ACHN (cell line): ENCODE measurements around the gene TOP1.

Experiments
- DNase-seq: peaks from one replicate; pipeline ENCODE4 v3.0.0-alpha.2; 2015
- in situ Hi-C: cut with HindIII; loops from 2 replicates; pipeline ENCODE4 v1.10.0; 2017; ENCODE audit warnings: low sequenced_read_pairs, low pct_ligation_motif_present, low pct_unique_long_range_greater_than_20kb

Gene TOP1

GRCh38 chr20:41151134-41151869 lies 122.7 kb downstream of the TOP1 start:
- in situ Hi-C loops: no loop called here
- no peak for DNase-seq

GRCh38 chr20:41152108-41152757 lies 123.6 kb downstream of the TOP1 start:
- no peak for DNase-seq
- in situ Hi-C loops: no loop called here

GRCh38 chr20:41154436-41155176 lies 126.0 kb downstream of the TOP1 start:
- no peak for DNase-seq
- in situ Hi-C loops: no loop called here

GRCh38 chr20:41155261-41155660 lies 126.6 kb downstream of the TOP1 start:
- in situ Hi-C loops: no loop called here
- no peak for DNase-seq

DNA sequence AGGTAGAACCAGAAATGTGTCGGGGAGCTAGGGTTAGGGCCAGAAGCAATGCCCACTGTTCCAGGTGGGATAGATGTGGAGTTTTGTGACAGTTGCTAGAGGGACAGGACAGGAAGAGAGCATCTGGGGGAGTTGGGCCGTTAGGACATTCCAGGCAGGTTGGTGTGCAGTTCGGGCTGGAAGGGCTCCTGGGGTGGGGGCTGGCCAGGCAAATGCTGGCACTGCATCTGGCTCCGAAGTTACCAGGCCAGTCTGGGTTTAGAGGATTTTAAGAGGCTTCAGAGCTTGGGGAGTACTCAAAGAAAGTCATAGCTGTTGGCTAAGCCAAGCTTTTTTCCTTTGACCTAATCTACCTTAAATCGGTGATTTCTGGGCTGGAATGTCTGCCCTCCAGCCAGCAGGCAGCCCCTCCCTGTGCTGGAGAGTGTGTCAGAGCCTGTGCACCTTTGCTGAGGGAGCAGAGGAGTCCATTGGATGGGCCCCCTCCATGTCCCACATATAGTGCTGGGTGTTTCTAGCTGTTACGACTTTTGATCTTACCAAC lies 129.5 kb downstream of the TOP1 start:
- in situ Hi-C loops: no loop called here
- no peak for DNase-seq

- in situ Hi-C loops: no loop called here
- DNase-seq: no peak
Measured at GRCh38 chr20:41159547-41159946, 130.9 kb downstream of the TOP1 start.

- in situ Hi-C loops: no loop called here
Measured at GRCh38 chr20:41160686-41161085, 132.1 kb downstream of the TOP1 start.

DNA sequence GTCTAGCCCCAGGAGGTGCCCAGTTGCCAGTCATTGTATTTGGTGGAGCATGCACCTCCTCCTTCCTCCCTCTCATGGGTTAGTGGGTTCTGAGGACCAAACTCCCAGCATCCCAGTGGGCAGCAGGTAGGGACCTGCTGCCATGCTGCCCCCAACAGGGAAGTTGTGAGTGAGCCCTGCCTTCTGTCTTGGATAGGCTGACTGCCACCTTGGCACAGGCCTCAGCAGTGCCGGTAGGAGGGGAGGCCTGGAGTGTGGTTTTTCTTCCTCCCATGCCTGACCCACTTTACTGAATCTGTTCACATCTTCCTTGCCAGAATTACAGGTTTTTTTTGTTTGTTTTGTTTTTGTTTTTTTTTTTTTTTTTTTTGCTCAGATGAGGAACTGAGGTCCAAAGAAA lies 133.3 kb downstream of the TOP1 start:
- in situ Hi-C loops: no loop called here
- no peak for DNase-seq

More at GRCh38 chr20:41160686-41161085, 132.1 kb downstream of the TOP1 start:
- no peak for DNase-seq

DNA sequence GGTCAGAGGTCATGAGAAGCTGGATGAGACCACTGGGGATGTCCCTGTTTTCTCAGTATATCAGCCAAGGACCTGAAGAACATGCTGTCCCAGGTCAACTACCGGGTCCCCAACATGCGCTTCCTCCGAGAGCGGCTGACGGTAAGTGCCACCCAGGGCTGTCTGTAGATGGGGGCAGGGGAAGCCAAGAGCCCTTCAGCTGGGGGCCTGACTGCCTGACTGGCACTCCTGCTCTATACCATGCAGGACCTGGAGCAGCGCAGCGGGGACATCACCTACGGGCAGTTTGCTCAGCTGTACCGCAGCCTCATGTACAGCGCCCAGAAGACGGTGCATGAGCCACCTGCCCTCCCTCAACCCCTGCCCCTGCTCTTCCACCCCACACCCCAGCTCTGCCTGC lies 133.8 kb downstream of the TOP1 start:
- no peak for DNase-seq
- in situ Hi-C loops: no loop called here

GRCh38 chr20:41163821-41164220 lies 135.2 kb downstream of the TOP1 start:
- in situ Hi-C loops: no loop called here
- no peak for DNase-seq

DNA sequence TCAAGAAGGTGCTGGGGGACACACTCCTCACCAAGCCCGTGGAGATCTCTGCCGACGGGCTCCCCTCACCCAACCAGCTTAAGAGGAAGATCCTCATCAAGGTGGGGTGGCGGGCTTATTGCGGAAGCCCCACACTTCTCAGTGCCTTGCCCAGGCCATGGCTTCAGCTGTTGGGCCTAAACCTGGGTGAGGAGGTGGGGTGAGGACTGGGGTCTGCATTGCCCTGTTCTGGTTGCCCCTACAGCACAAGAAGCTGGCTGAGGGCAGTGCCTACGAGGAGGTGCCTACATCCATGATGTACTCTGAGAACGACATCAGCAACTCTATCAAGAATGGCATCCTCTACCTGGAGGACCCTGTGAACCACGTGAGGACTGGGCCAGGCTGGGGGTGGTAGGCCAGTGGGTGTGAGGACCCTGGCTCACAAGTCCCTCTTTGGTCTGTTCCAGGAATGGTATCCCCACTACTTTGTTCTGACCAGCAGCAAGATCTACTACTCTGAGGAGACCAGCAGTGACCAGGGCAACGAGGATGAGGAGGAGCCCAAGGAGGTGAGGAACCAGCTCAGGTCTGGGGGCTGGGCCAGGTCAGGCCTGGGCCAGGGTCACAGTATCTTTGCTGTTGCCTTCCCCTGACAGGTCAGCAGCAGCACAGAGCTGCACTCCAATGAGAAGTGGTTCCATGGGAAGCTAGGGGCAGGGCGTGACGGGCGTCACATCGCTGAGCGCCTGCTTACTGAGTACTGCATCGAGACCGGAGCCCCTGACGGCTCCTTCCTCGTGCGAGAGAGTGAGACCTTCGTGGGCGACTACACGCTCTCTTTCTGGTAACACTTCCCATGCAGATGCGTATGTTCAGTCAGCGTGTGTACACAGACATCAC lies 136.6 kb downstream of the TOP1 start:
- in situ Hi-C loops: no loop called here
- no peak for DNase-seq

- in situ Hi-C loops: no loop called here
- DNase-seq: no peak
Measured at GRCh38 chr20:41166201-41167117, 137.8 kb downstream of the TOP1 start.

DNA sequence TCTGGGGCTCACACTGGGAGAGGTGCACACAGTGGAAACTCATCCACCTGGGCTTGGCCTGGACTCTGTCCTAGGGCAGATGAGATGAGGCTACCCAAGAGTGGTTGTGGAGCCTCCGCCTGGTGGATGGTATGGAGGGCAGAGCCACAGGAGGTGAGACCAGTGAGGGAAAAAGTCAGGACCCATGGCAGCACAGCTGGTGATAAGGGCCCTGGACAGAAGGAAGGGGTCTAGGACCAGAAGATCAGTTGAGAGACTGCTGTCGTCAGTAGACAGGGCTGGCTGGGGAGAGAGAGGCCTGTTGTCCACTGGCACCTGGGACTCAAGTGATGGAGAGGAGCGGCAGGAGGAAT lies 138.5 kb downstream of the TOP1 start:
- no peak for DNase-seq
- in situ Hi-C loops: no loop called here

DNA sequence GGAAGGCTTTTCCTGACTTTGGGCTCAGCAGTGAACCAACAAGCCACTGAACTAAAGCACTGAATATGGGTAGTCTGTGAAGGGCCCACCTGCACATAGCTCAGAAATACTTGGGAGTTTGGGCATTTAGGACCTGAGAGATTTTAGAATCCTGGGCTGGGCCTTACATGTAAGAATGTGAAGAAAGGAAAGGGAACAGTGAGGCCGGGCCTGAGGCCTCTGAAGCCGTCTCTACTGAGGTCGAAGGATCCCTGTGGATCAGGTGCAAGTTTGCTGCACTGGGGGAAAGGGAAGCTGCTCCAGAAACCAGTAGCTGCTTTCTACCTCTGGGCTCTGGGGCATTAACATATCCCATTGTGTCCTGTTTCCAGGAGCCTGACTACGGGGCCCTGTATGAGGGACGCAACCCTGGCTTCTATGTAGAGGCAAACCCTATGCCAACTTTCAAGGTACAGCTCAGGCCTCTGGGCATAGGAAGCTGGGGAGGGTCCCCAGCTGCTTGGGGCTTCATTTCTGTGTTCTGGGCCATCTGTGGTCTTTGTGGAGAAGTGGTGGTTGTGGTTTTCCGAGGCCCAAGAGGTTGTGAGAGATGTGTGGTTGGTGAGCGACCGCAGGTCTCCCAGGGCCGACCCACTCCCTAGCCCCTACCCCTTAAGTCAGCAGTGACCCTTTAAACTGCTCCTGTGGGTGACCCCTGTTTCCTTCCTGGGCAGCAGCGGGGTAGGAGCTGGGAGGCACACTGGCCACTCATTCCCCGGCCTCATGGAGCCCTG lies 139.0 kb downstream of the TOP1 start:
- in situ Hi-C loops: no loop called here
- DNase-seq: no peak

GRCh38 chr20:41168281-41169161 lies 139.9 kb downstream of the TOP1 start:
- in situ Hi-C loops: no loop called here
- DNase-seq: no peak

DNA sequence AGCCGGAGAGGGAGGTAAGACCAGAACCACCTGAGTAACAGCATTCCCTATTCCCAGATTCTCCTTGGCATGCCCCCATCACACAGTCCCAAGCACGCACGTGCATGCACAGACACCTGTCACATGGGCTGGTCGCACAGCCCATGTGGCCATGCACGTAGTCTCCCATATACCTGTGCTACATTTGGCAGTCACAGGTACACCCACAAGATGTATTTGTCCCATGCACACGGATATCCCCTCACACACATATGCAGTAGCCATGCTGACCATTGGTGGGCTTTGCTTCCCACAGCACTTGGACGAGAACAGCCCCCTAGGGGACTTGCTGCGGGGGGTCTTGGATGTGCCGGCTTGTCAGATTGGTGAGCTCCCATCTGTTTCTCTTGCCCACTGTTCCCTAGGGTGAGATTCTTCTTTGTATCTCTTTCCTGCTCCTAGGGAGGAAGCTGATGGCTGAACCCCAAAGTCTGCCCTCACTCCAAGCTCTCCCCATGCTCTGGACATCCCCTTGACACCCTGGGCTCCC lies 140.6 kb downstream of the TOP1 start:
- no peak for DNase-seq
- in situ Hi-C loops: no loop called here
